Measurements from ENCODE around the gene PINLYP.
"Not testable (repeated sequence)": the region's sequence is repeated elsewhere in the genome, so short reads cannot be mapped to it uniquely, and the experiment has no call there.

The PINLYP gene

GRCh38 chr19:43597876-43598275 is 22.3 kb downstream of the PINLYP start:
- no peak overlapping the region for H3K4me3 ChIP-seq (ENCODE audit: insufficient read length, low read depth)
- H3K9me3 ChIP-seq (ENCODE audit: insufficient read depth, low read length) = no peaks in the 10 kb centered on the region
- H3K36me3 ChIP-seq (ENCODE audit: insufficient read depth, insufficient read length, low read length) = peaks cover 57% of the 10 kb centered on the region
- DNase-seq (ENCODE audit: low read depth, low spot score) = no peak
- no peak overlapping the region for H3K9ac ChIP-seq (ENCODE audit: insufficient read length, low read depth)
- TF ChIP-seq YY1 (IDR thresholded peaks at IDR 0.05; ENCODE audit: insufficient read depth, insufficient read length) (no peak), ZNF274 (IDR thresholded peaks at IDR 0.05; ENCODE audit: low read depth, low read length) (no peak), SUZ12 (IDR thresholded peaks at IDR 0.05; ENCODE audit: extremely low read depth, insufficient read depth, insufficient read length) (no peak)
- no peaks in the 10 kb centered on the region for H3K27me3 ChIP-seq (ENCODE audit: insufficient read depth, insufficient read length)
- peaks cover 5% of the 10 kb centered on the region for H3K4me1 ChIP-seq (ENCODE audit: insufficient read depth, insufficient read length)

- Histone ChIP-seq H3K36me3 (ENCODE audit: insufficient read depth, insufficient read length, low read length) (peaks cover 52% of the 10 kb centered on the region), H3K27me3 (ENCODE audit: insufficient read depth, insufficient read length) (no peaks in the 10 kb centered on the region), H3K4me3 (ENCODE audit: insufficient read length, low read depth) (no peak overlapping the region), H3K9ac (ENCODE audit: insufficient read length, low read depth) (no peak overlapping the region), H3K4me1 (ENCODE audit: insufficient read depth, insufficient read length) (peaks cover 3% of the 10 kb centered on the region), H3K9me3 (ENCODE audit: insufficient read depth, low read length) (no peaks in the 10 kb centered on the region)
- no peak for TF ChIP-seq ZNF274 (IDR thresholded peaks at IDR 0.05; ENCODE audit: low read depth, low read length)
- no peak for TF ChIP-seq SUZ12 (IDR thresholded peaks at IDR 0.05; ENCODE audit: extremely low read depth, insufficient read depth, insufficient read length)
- TF ChIP-seq YY1 (IDR thresholded peaks at IDR 0.05; ENCODE audit: insufficient read depth, insufficient read length) = no peak
- no peak for DNase-seq (ENCODE audit: low read depth, low spot score)
Measured at GRCh38 chr19:43598445-43599240, 23.0 kb downstream of the PINLYP start.

- Histone ChIP-seq H3K9me3 (ENCODE audit: insufficient read depth, low read length) (no peaks in the 10 kb centered on the region), H3K4me3 (ENCODE audit: insufficient read length, low read depth) (no peak overlapping the region), H3K27me3 (ENCODE audit: insufficient read depth, insufficient read length) (no peaks in the 10 kb centered on the region), H3K4me1 (ENCODE audit: insufficient read depth, insufficient read length) (no peaks in the 10 kb centered on the region), H3K9ac (ENCODE audit: insufficient read length, low read depth) (no peak overlapping the region), H3K36me3 (ENCODE audit: insufficient read depth, insufficient read length, low read length) (peaks cover 45% of the 10 kb centered on the region)
- no peak for DNase-seq (ENCODE audit: low read depth, low spot score)
- TF ChIP-seq SUZ12 (IDR thresholded peaks at IDR 0.05; ENCODE audit: extremely low read depth, insufficient read depth, insufficient read length) = no peak
- TF ChIP-seq YY1 (IDR thresholded peaks at IDR 0.05; ENCODE audit: insufficient read depth, insufficient read length) = no peak
- TF ChIP-seq ZNF274 (IDR thresholded peaks at IDR 0.05; ENCODE audit: low read depth, low read length) = no peak
Measured at GRCh38 chr19:43599635-43600295, 24.2 kb downstream of the PINLYP start.

- H3K27me3 ChIP-seq (ENCODE audit: insufficient read depth, insufficient read length); DNase-seq (ENCODE audit: low read depth, low spot score); H3K9ac ChIP-seq (ENCODE audit: insufficient read length, low read depth); H3K9me3 ChIP-seq (ENCODE audit: insufficient read depth, low read length); H3K4me3 ChIP-seq (ENCODE audit: insufficient read length, low read depth); H3K4me1 ChIP-seq (ENCODE audit: insufficient read depth, insufficient read length): not testable (repeated sequence)
- H3K36me3 ChIP-seq (ENCODE audit: insufficient read depth, insufficient read length, low read length) = peaks cover 45% of the 10 kb centered on the region
Measured at GRCh38 chr19:43600326-43600725, 24.7 kb downstream of the PINLYP start.

GRCh38 chr19:43605875-43606568 is 30.4 kb downstream of the PINLYP start:
- no peak overlapping the region for H3K9ac ChIP-seq (ENCODE audit: insufficient read length, low read depth)
- TF ChIP-seq YY1 (IDR thresholded peaks at IDR 0.05; ENCODE audit: insufficient read depth, insufficient read length) (no peak), SUZ12 (IDR thresholded peaks at IDR 0.05; ENCODE audit: extremely low read depth, insufficient read depth, insufficient read length) (no peak), ZNF274 (IDR thresholded peaks at IDR 0.05; ENCODE audit: low read depth, low read length) (no peak)
- DNase-seq (ENCODE audit: low read depth, low spot score) = no peak

GRCh38 chr19:43606569-43607229 is 31.1 kb downstream of the PINLYP start:
- no peak for TF ChIP-seq SUZ12 (IDR thresholded peaks at IDR 0.05; ENCODE audit: extremely low read depth, insufficient read depth, insufficient read length)
- no peak for TF ChIP-seq ZNF274 (IDR thresholded peaks at IDR 0.05; ENCODE audit: low read depth, low read length)
- TF ChIP-seq YY1 (IDR thresholded peaks at IDR 0.05; ENCODE audit: insufficient read depth, insufficient read length) = no peak
- peaks cover 21% of the 10 kb centered on the region for H3K36me3 ChIP-seq (ENCODE audit: insufficient read depth, insufficient read length, low read length)
- no peaks in the 10 kb centered on the region for H3K9me3 ChIP-seq (ENCODE audit: insufficient read depth, low read length)
- H3K4me1 ChIP-seq (ENCODE audit: insufficient read depth, insufficient read length) = peaks cover 2% of the 10 kb centered on the region
- no peak for DNase-seq (ENCODE audit: low read depth, low spot score)
- no peak overlapping the region for H3K4me3 ChIP-seq (ENCODE audit: insufficient read length, low read depth)
- H3K27me3 ChIP-seq (ENCODE audit: insufficient read depth, insufficient read length) = no peaks in the 10 kb centered on the region
- H3K9ac ChIP-seq (ENCODE audit: insufficient read length, low read depth) = no peak overlapping the region

More at GRCh38 chr19:43605875-43606568, 30.4 kb downstream of the PINLYP start:
- Histone ChIP-seq H3K9me3 (ENCODE audit: insufficient read depth, low read length) (no peaks in the 10 kb centered on the region), H3K36me3 (ENCODE audit: insufficient read depth, insufficient read length, low read length) (peaks cover 23% of the 10 kb centered on the region), H3K4me3 (ENCODE audit: insufficient read length, low read depth) (no peak overlapping the region), H3K27me3 (ENCODE audit: insufficient read depth, insufficient read length) (no peaks in the 10 kb centered on the region), H3K4me1 (ENCODE audit: insufficient read depth, insufficient read length) (peaks cover 2% of the 10 kb centered on the region)
